ENCODE results near the gene SLC26A11.

Gene SLC26A11

GRCh38 chr17:80227666-80228065, 7.4 kb downstream of the SLC26A11 start:
- no peaks in the 10 kb centered on the region for H3K27me3 ChIP-seq (ENCODE audit: insufficient read depth, poor library complexity, severe bottlenecking)
- peaks cover 12% of the 10 kb centered on the region for H3K36me3 ChIP-seq (ENCODE audit: low read depth)
- TF ChIP-seq, protein P1, sequence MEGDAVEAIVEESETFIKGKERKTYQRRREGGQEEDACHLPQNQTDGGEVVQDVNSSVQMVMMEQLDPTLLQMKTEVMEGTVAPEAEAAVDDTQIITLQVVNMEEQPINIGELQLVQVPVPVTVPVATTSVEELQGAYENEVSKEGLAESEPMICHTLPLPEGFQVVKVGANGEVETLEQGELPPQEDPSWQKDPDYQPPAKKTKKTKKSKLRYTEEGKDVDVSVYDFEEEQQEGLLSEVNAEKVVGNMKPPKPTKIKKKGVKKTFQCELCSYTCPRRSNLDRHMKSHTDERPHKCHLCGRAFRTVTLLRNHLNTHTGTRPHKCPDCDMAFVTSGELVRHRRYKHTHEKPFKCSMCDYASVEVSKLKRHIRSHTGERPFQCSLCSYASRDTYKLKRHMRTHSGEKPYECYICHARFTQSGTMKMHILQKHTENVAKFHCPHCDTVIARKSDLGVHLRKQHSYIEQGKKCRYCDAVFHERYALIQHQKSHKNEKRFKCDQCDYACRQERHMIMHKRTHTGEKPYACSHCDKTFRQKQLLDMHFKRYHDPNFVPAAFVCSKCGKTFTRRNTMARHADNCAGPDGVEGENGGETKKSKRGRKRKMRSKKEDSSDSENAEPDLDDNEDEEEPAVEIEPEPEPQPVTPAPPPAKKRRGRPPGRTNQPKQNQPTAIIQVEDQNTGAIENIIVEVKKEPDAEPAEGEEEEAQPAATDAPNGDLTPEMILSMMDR (IDR thresholded peaks at IDR 0.05; ENCODE audit: poor library complexity, severe bottlenecking) = no peak
- no peak overlapping the region for H3K4me3 ChIP-seq (ENCODE audit: severe bottlenecking)
- no peak overlapping the region for H3K27ac ChIP-seq (ENCODE audit: poor library complexity, severe bottlenecking)
- no peaks in the 10 kb centered on the region for H3K4me1 ChIP-seq (ENCODE audit: insufficient read depth, poor library complexity, severe bottlenecking)
- H3K9me3 ChIP-seq (ENCODE audit: severe bottlenecking) = peaks cover 10% of the 10 kb centered on the region
- DNase-seq (ENCODE audit: low spot score) = no peak
- no peak for ATAC-seq (ENCODE audit: low read depth)

DNA sequence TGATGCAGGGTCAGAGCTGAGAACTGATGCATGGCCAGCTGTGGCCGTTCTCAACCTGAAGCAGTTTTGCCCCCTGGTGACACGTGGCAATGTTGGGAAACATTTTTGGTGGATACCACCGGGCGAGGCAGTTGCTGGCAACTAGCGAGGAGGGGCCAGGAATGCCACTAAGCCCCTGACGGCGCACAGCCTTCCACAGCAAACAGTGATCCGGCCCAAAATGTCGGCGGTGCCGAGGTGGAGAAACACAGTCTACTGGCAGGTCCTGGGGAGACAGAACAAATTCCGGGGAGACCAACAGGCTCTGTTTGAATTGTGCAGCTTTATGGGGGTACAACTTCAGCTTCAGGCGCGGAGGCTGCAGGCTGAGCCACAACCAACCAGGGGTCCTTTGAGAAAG, 8.2 kb downstream of the SLC26A11 start:
- ATAC-seq (ENCODE audit: low read depth) (no peak), DNase-seq (ENCODE audit: low spot score) (no peak)
- peaks cover 11% of the 10 kb centered on the region for H3K9me3 ChIP-seq (ENCODE audit: severe bottlenecking)
- no peaks in the 10 kb centered on the region for H3K27me3 ChIP-seq (ENCODE audit: insufficient read depth, poor library complexity, severe bottlenecking)
- TF ChIP-seq, protein P1 (IDR thresholded peaks at IDR 0.05; ENCODE audit: poor library complexity, severe bottlenecking) = no peak
- peaks cover 13% of the 10 kb centered on the region for H3K36me3 ChIP-seq (ENCODE audit: low read depth)
- no peaks in the 10 kb centered on the region for H3K4me1 ChIP-seq (ENCODE audit: insufficient read depth, poor library complexity, severe bottlenecking)
- no peak overlapping the region for H3K27ac ChIP-seq (ENCODE audit: poor library complexity, severe bottlenecking)
- H3K4me3 ChIP-seq (ENCODE audit: severe bottlenecking) = no peak overlapping the region

GRCh38 chr17:80229011-80229410, 8.8 kb downstream of the SLC26A11 start:
- H3K27me3 ChIP-seq (ENCODE audit: insufficient read depth, poor library complexity, severe bottlenecking) = no peaks in the 10 kb centered on the region
- H3K27ac ChIP-seq (ENCODE audit: poor library complexity, severe bottlenecking) = no peak overlapping the region
- peaks cover 11% of the 10 kb centered on the region for H3K9me3 ChIP-seq (ENCODE audit: severe bottlenecking)
- DNase-seq (ENCODE audit: low spot score) (no peak), ATAC-seq (ENCODE audit: low read depth) (no peak)
- peaks cover 13% of the 10 kb centered on the region for H3K36me3 ChIP-seq (ENCODE audit: low read depth)
- no peaks in the 10 kb centered on the region for H3K4me1 ChIP-seq (ENCODE audit: insufficient read depth, poor library complexity, severe bottlenecking)
- TF ChIP-seq, protein P1 (IDR thresholded peaks at IDR 0.05; ENCODE audit: poor library complexity, severe bottlenecking) = no peak
- H3K4me3 ChIP-seq (ENCODE audit: severe bottlenecking) = no peak overlapping the region

DNA sequence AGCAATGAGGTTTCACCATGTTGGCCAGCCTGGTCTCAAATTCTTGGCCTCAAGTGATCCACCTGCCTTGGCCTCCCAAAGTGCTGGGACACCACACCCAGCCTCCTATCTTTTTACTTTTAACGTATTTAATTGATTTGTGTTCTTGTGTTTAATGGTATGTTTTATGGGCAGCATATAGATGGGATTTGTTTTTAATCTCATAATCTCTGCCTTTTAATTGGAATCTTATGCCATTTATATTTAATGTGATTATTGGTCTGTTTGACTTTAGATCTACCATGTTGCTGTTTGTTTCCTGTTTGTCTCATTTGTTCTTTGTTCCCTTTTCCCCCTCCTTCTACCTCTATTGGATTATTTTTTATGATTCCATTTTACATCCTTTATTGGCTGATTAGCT, 12.2 kb downstream of the SLC26A11 start:
- Histone ChIP-seq H3K9me3 (ENCODE audit: severe bottlenecking) (peaks cover 11% of the 10 kb centered on the region), H3K27ac (ENCODE audit: poor library complexity, severe bottlenecking) (no peak overlapping the region), H3K27me3 (ENCODE audit: insufficient read depth, poor library complexity, severe bottlenecking) (no peaks in the 10 kb centered on the region), H3K36me3 (ENCODE audit: low read depth) (peaks cover 13% of the 10 kb centered on the region), H3K4me1 (ENCODE audit: insufficient read depth, poor library complexity, severe bottlenecking) (no peaks in the 10 kb centered on the region), H3K4me3 (ENCODE audit: severe bottlenecking) (no peak overlapping the region)
- TF ChIP-seq, protein P1 (IDR thresholded peaks at IDR 0.05; ENCODE audit: poor library complexity, severe bottlenecking) = no peak
- ATAC-seq (ENCODE audit: low read depth) (no peak), DNase-seq (ENCODE audit: low spot score) (no peak)

DNA sequence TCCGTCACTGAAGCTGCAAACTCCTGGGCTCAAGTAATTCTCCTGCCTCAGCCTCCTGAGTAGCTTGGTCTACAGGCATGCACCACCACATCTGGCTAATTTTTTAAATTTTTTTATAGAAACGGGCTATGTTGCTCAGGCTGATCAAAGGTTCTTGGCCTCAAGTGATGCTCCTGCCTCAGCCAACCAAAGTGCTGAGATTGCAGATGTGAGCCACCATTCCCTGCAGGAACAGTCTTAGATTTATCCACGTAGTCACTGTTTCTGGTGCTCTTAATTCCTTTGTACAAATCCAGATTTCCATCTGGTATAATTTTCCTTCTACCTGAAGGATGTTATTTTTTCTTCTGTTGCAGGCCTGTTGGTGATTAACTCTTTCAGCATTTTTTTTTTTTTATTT, 13.0 kb downstream of the SLC26A11 start:
- ATAC-seq (ENCODE audit: low read depth) = no peak
- no peaks in the 10 kb centered on the region for H3K27me3 ChIP-seq (ENCODE audit: insufficient read depth, poor library complexity, severe bottlenecking)
- TF ChIP-seq, protein P1 (IDR thresholded peaks at IDR 0.05; ENCODE audit: poor library complexity, severe bottlenecking) = no peak
- H3K27ac ChIP-seq (ENCODE audit: poor library complexity, severe bottlenecking) = no peak overlapping the region
- no peaks in the 10 kb centered on the region for H3K4me1 ChIP-seq (ENCODE audit: insufficient read depth, poor library complexity, severe bottlenecking)
- H3K4me3 ChIP-seq (ENCODE audit: severe bottlenecking) = no peak overlapping the region
- H3K9me3 ChIP-seq (ENCODE audit: severe bottlenecking) = peaks cover 11% of the 10 kb centered on the region
- H3K36me3 ChIP-seq (ENCODE audit: low read depth) = peaks cover 13% of the 10 kb centered on the region
- DNase-seq (ENCODE audit: low spot score) = no peak

All from RWPE2 (cell line).